Breast epithelium (tissue), 3 donors: ENCODE data around the gene GRP.

Experiments
- CTCF ChIP-seq, 3 donors: fragments of 450-650 bp; IDR thresholded peaks; one replicate each; pipeline ENCODE4 v1.5.1; 2016 to 2017; ENCODE audit warnings: antibody characterized with exemption in 3 of 3, mild to moderate bottlenecking in 3 of 3, moderate library complexity in 3 of 3
- POLR2A ChIP-seq: fragments of 450-650 bp; IDR thresholded peaks from one replicate; pipeline ENCODE4 v1.6.1; 2016; ENCODE audit warnings: antibody characterized with exemption, mild to moderate bottlenecking, moderate library complexity

GRCh38 chr18:59231877-59232276, 11.9 kb downstream of the GRP start:
- TF ChIP-seq CTCF (IDR thresholded peaks at IDR 0.05) (no peak), POLR2A (no peak)
